Body of pancreas (tissue), 4 donors: Measurements from ENCODE around the gene SORCS2.

ENCODE experiments used
- POLR2A ChIP-seq, 3 donors: fragments of 450-650 bp; IDR thresholded peaks; one replicate each; pipeline ENCODE4 v1.6.1; 2016; ENCODE audit warnings: antibody characterized with exemption in 3 of 3, mild to moderate bottlenecking in 2 of 3
- TF ChIP-seq, protein P1 (sequence below), 7 experiments: fragments of 450-650 bp in 4 of 7; fragments of 200-600 bp in 3 of 7; sonication (generic) in 3 of 7; IDR thresholded peaks; one replicate each; pipeline ENCODE4 v1.5.1; 2016 to 2019; ENCODE audit warnings: antibody characterized with exemption in 7 of 7

- TF ChIP-seq, protein P1, sequence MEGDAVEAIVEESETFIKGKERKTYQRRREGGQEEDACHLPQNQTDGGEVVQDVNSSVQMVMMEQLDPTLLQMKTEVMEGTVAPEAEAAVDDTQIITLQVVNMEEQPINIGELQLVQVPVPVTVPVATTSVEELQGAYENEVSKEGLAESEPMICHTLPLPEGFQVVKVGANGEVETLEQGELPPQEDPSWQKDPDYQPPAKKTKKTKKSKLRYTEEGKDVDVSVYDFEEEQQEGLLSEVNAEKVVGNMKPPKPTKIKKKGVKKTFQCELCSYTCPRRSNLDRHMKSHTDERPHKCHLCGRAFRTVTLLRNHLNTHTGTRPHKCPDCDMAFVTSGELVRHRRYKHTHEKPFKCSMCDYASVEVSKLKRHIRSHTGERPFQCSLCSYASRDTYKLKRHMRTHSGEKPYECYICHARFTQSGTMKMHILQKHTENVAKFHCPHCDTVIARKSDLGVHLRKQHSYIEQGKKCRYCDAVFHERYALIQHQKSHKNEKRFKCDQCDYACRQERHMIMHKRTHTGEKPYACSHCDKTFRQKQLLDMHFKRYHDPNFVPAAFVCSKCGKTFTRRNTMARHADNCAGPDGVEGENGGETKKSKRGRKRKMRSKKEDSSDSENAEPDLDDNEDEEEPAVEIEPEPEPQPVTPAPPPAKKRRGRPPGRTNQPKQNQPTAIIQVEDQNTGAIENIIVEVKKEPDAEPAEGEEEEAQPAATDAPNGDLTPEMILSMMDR (IDR thresholded peaks at IDR 0.05) = no peak
- TF ChIP-seq POLR2A (IDR thresholded peaks at IDR 0.05) = no peak
Observed at GRCh38 chr4:7256984-7257810, 64.9 kb downstream of the SORCS2 start.
